ENCODE measurements around the gene ILKAP.

GRCh38 chr2:238130111-238130695 is 73.3 kb downstream of the ILKAP start:
- TF ChIP-seq CTCF (IDR thresholded peaks at IDR 0.05) (no peak), POLR2A (IDR thresholded peaks at IDR 0.05) (no peak)
